Body of pancreas (tissue), 4 donors: ENCODE measurements around the gene ARL2BP.

ENCODE experiments used
- POLR2A ChIP-seq, 3 donors: fragments of 450-650 bp; IDR thresholded peaks; one replicate each; pipeline ENCODE4 v1.6.1; 2016; ENCODE audit warnings: antibody characterized with exemption in 3 of 3, mild to moderate bottlenecking in 2 of 3
- TF ChIP-seq, protein P1 (sequence below), 7 experiments: fragments of 450-650 bp in 4 of 7; fragments of 200-600 bp in 3 of 7; sonication (generic) in 3 of 7; IDR thresholded peaks; one replicate each; pipeline ENCODE4 v1.5.1; 2016 to 2019; ENCODE audit warnings: antibody characterized with exemption in 7 of 7

DNA sequence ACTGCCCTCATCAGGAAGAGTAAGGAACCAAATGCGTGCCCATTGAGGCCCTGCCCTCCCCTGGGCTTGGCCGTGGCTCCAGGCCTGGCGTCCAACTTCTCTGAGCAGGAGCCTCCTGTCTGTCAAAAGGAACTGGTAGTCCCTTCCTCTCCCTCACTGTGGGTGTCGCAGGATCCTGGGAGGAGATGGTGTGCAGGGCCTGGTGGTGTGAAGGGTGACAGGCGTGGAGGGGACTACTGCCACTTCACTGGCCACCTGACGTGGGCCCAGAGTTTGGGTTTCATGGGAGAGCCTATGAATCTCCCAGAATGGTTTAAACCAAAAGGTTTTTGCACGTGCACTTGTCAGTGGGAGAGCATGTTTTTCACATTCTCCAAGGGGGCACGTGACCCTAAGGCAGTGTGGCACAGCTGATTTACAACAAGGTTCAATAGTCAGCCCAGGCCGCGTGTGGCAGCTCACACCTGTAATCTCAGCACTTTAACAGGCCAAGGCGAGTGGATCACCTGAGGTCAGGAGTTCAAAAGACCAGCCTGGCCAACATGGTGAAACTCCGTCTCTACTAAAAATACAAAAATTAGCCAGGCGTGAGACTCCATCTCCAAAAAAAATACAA lies 12.5 kb downstream of the ARL2BP start:
- TF ChIP-seq, protein P1, sequence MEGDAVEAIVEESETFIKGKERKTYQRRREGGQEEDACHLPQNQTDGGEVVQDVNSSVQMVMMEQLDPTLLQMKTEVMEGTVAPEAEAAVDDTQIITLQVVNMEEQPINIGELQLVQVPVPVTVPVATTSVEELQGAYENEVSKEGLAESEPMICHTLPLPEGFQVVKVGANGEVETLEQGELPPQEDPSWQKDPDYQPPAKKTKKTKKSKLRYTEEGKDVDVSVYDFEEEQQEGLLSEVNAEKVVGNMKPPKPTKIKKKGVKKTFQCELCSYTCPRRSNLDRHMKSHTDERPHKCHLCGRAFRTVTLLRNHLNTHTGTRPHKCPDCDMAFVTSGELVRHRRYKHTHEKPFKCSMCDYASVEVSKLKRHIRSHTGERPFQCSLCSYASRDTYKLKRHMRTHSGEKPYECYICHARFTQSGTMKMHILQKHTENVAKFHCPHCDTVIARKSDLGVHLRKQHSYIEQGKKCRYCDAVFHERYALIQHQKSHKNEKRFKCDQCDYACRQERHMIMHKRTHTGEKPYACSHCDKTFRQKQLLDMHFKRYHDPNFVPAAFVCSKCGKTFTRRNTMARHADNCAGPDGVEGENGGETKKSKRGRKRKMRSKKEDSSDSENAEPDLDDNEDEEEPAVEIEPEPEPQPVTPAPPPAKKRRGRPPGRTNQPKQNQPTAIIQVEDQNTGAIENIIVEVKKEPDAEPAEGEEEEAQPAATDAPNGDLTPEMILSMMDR (IDR thresholded peaks at IDR 0.05), result no peak
- TF ChIP-seq POLR2A (IDR thresholded peaks at IDR 0.05), result no peak
